ENCODE results near the gene MYD88.
A peak's percentile ranks its signal among the peaks of the same experiment; 100 is the strongest.
"Not testable (repeated sequence)": the region's sequence is repeated elsewhere in the genome, so short reads cannot be mapped to it uniquely, and the experiment has no call there.

The MYD88 gene

DNA sequence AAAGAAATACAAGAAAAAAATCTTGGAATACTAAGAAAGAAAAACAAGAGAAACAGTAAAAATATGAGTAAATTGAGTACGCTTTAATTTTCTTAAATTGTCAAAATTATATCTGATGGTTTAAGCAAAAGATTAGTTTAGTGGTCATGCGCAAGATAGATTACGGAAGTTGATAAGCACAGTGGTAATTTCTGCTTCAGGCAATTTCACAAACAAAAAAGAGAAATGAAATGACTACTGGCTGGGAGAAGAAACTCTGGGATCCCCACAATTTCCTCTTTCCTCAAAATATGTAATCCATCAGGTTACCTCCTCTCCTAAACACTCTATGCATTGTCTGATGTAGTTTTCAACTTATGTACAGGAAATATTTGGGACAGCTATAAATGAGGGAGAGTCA lies 9.0 kb downstream of the MYD88 start:
- DNase-seq = no peak

DNA sequence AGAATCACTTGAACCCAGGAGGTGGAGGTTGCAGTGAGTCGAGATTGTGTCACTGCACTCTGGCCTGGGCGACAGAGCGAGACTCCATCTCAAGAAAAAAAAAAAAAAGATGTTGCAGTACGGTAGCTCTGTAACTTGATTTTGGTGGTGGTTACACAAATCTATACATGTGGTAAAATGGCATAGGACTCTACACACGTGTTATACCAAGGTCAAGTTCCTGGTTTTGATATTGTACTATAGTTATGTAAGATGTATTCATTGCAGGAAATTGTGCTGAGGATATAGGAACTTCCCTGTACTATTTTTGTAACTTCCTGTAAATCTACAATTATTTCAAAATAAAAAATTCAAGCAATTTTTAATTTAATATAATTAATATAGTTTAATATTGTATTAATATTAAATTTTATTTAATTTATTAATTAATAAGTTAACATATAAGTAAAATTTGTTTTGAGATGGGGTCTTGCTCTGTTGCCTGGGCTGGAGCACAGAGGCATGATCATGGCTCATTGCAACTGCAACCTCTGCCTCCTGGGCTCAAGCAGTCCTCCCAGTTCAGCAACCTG lies 9.9 kb downstream of the MYD88 start:
- no peak for DNase-seq

DNA sequence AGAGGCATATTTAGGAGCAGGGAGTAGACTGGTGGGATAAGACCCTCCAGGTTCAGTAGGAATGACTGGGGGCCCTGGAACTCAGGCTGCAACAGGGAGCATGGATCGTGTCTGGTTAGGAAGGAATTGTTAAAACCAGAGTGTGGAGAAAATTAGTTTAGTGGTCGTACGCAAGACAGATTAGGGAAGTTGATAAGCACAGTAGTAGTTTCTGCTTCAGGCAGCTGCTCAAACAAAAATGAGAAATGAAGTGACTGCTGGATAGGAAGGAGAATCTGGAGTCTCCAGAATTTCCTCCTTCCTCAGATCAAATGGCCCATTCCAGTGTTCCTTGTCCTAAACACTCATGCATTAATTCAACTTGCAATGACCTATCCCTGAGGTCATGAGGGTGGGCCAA lies 11.2 kb downstream of the MYD88 start:
- DNase-seq = no peak

DNA sequence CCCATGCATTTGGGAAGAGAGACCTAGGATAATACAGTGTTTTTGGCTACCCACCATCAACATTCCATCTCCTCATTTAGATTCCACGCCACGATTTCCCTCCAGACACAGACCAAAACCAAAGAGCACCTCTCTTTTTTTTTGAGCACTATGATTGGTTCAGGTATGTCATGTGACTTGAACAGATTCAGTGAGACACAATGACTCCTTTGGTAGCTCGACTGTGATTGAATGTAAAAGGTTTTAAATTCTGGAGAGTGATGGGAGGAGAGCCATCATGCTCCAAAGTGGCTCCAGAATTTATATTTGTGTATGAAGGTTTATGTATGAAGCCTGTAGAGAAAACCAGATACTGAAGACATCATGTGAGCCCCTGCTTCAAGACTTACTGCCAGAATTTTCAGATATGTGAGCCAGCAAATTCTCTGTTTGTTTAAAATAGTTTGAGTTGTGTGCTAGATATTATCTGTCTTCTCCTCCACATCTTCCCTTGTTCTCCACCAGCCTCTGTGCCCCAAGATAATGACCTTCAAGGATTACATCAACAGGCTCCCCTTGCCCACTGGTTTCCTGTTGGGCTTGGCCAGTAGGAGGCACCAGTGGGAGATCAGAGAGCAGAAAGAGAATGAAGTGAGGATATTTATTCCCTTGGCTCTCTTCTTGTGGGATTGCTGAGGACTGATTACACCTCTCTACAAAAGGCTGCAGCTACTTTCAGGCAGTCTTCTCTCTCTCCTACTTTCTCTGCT lies 12.5 kb downstream of the MYD88 start:
- DNase-seq = no peak

DNA sequence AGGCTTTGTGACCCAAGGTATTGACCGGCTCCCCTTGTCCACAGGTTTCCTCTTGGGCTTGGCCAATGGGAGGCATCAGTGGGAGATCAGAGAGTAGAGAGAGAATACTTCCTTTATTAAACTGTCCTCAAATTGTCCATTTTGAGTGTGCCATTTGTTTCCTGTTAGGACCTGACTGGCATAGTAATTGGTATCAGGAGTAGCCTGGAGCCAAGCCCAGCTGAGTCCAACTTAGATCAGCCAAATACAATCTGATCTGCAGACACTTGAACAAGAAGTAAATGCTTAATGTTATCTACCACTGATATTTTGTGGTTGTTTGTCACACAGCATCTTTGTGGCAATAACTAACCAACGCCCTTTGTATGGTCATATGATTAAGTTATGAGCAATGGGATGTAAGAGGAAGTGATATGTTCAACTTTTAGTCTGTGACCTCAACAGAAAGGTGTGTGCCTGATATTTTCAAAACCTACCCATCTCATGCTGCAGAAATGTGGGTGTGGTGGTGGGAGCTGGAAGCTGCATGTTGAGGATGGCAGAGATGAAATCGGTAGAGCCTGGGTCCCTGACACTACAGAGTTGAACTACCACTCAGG lies 13.3 kb downstream of the MYD88 start:
- no peak for DNase-seq

DNA sequence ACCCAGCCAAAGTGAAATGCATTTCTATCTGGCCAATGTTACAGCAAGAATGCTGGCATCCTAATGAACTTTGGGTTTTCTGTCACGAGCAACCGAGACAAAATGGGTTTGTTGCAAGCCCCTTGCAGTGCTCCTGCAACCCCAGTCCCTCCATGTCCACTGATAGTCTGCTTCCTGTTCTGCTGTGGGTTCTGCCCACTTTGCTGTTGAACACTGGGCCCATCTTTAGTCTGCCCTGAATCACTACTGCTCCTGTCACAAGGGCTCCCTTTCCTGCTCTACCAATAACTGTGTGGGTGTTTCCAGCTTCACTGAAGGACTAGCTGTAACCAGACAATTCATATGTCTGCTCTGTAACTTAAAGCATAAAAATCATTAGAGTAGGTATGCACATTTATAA lies 14.1 kb downstream of the MYD88 start:
- no peak for DNase-seq

DNA sequence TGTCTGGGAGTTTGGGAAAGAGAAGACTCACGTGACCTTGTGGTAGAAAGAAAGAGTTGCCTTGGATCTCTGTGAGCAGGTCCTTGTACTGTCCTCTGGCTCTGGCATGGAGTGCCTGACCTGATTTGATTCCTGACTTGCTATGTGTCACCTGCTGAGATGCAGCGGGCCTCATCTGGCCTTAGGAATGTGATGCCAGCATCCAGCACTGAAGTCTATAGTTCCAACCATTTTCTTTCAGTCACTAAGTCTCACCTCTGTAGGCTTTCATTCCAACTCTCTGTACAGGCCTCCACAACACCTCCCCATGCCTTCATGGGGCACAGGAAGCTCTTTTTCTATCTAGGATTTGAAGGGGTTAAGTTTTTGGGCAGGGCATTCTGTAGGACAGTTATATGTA lies 14.8 kb downstream of the MYD88 start:
- DNase-seq = no peak

DNA sequence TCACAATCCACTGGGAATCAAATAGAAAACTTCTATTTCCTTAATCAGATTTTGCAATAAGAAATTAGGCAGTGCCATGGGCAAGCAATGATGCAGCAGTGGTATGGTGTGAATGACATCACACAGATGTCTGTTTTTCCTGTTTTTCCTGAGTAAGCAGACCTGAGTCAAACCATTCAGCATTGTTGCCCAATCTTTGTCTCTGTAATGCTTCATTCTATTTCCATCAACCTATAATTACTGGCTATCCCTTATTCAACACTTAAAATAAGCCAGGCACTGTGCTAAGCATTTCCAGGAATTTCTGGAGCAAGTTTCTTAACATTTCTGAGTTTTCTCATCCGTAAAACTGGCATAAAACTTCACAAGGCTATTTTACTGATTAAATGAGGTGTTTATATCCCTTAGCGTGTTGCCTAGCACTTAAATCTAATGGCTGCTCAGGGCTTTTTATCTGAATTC lies 15.6 kb downstream of the MYD88 start:
- no peak for DNase-seq

DNA sequence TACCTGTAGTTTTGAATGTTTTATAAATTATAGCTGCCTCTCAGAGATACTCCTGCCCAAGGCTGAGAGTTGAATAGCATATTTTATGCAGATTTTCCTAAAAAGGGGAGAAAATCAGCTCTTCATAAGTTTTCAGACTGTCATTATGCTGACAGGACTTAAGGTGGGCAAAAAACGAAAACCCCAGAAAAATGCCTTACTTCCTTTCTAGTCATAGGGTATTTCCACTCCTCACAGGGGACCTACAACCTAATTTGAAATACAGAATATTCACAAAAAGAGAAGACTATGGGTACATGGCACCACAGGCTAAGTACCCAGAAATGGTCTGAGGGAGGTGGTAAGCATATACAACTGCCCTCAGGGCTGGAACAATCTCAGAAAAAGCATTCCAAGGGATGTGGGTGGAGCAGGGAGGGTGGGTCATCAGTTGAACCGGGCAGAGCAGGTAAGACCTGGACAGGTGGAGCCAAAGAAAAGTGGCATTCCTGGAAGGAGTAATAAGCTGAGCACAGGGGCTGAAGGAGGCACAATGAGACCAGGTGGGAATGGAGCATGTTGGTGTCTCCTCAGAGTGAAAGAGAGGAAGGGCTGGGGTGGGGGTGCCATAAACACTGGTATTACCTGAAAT lies 16.3 kb downstream of the MYD88 start:
- DNase-seq = no peak

DNA sequence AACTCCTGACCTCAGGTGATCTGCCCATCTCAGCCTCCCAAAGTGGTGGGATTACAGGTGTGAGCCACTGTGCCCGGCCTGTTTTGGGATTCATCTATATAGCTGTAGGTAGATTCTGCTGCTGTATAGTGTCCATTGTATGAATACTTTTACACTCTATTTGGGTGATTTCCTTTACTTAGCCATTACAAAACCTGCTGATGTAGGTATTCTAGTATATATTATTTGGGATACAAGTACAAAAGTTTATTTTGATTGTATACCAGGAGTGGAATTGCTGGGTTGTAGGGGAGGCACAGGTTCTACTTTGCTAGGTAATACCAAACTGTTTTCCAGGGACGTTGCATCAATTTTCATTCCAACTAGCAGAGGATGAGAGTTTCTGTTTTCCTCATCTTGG lies 17.4 kb downstream of the MYD88 start:
- DNase-seq = no peak

DNA sequence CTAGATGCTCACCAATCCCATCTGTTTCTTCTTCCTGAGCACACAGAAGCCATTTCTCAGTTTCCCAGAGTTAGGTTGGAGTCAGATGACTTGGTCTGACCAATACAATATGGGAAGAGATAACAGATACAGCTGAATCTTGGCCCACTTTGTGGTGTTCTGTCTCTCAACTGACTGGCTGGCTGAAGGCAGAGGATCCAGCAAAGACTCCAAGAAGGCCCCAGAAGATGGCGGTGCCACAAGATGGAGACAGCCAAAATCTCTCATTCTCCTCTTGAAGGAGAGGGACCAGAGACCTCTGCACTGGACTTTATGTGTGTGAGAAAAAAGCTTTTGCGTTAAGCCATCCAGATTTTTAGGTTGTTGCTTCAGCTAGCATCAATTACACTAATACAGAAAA lies 18.7 kb downstream of the MYD88 start:
- no peak for DNase-seq

DNA sequence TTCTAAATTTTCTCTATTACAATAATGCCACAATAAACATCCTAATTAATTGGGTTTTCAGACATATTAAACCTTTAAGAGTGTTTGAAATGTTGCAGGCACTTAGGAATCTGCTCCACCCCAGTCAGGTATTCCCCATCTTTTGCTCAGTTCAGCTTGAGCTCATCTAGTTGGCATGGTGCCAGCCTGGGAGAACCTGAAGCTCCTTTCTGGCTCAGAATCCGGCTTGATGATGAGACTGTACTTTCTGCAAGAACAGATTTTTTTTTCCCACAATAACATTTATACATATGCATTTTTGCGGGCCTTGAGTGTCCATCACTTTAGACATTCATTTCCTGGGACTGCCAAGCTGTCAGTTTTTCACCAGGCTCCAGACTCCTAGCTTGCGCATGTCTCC lies 19.1 kb downstream of the MYD88 start:
- peak; percentile 14 for DNase-seq

DNA sequence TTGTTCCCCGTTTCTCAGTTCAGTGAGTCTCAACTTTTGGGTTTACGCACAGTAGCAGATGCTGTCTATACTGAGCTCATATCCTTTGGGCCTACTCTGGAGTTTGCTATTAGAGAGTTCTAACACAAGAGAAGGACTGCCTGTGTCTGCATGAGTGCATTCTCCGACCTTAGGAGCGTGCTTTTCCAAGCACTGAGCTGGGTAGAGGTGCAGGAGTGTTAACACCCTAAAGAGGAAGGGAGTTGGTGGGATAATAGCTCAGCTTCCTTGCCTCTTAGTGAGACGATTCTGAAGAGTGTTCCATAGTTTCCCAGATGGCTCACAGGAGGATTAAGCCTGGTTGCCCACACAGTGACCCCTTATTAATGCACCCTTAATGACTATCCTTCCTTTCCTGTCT lies 20.0 kb downstream of the MYD88 start:
- no peak for DNase-seq

DNA sequence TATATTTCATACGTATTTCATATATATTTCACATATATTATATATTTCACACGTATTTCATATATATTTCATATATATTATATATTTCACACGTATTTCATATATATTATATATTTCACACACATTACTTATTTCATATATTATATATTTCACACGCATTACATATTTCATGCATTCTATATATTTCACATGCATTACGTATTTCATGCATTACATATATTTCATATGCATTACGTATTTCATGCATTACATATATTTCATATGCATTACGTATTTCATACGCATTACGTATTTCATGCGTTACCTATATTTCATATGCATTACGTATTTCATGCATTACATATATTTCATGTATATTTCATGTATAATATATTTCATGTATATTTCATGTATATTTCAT lies 22.2 kb downstream of the MYD88 start:
- not testable (repeated sequence) for DNase-seq

DNA sequence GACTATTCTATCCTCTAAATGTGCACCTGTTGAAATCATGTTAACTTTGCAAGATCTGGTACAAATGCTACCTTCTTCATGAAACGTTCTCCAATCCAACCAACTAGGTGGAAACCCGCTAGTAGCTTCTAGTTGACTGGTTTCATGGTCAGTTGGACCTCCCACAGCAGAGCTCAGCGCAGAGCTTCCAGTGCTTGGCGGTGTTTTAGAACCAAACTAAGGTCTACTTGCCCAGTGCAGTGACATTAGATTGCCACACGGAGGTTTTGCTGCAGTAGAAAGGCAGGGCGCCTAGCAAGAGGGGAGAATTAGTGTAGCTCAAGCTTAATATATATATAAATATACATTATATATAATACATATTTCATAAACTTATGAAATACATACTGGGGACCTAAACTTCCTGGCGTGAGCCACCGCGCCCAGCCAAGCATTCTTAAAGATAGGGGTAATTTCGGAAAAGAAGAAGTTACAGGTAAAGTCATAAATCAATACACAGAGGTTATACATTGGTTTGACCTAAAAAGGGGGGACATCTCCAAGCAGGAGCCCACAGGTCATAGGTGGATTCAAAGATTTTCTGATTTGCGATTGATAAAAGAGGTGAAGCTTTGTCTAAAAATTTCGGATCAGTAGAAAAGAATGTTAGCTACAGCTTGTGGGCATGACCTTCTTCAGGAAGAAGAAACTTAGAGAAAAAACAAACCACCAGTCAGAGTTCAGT lies 24.8 kb downstream of the MYD88 start:
- DNase-seq = no peak

DNA sequence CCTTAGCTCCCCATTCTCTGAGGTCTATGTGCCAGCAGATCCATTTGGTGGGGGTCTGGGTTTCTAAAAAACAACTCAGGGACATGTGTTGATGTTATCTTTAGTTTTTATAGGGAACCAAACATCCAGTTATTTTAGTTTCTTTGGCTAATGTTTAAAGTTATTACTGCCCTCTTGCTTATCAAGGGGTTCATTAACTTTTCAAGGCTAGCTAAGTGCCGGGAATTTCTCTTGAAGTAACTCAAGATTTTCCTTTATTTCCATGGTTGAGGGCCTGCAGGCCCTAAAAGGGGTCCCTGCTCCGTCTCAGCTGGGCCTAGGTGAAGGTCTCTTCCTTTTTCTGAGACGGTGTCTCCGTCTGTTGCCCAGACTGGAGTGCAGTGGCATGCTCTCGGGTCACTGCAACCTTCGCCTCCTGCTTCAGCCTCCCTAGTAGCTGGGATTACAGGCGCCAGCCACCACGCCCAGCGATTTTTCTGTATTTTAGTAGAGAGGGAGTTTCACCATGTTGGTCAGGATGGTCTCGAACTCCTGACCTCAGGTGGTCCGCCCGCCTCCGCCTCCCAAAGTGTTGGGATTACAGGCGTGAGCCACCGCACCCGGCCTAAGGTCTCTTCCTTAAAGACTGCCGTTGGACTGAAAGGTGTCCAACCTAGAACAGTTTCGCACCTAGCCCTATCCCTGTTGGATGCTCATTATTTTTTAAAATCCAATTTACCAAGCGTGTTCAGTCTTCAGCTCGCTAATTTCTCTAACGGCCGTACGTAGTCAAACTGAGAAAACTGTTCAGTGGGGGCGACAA lies 25.6 kb downstream of the MYD88 start:
- DNase-seq = no peak

DNA sequence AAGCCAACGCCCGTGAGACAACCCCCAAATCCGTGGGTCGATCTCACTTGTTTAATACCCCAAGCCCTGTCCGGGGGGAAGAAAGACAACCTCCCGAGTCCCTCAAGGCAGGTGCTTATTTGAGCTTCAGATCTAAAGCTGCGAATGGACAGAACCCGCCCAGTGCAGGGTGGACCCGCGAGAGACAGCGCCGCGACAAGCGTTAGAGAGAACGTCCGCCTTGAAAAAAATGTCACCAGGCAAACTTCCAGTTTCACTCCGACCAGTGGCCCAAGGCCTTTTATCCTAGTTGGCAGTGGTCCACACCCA lies 26.1 kb downstream of the MYD88 start:
- DNase-seq = no peak

DNA sequence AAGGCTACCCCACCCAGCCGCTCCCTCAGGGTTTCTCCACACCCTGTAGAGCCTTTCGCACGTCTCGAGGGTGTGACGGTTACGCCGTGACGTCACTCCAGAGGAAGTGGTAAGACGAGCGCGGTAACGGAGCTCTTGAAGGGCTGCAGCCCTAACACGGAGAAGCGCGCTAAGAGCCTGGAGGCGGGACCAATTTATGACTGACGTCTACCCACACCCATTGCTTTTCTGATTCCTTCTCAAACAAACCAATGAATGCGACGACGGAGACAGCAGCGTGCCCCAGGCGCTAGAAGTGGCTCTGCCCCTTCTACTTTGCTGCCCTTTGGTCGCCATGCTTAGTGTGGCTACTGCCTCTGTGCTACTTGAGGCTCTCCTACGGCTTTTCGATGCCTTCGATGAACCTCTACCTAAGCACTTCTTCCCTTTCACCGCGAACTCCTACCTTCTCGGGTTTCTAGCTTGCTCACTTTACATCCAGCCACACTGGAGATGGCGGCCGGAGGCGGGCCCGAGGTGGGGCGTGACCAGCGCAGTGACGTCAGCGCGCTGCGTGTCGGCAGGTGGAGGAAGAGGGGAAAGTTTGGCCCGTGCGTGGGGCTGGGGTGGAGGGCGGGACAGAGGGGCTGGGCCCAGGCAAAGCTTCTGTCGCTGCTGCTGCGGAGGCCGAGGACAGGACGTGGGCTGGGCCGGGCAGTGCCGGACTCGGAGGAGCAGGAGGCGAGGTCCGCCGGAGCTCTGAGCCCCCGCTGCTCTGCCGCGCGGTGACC lies 26.7 kb downstream of the MYD88 start, which contains the start of gene OXSR1:
OXSR1 (plus strand) TSS at position 586 of the 770 bp plus-strand sequence. CDS start 340 bp downstream, outside the sequence.
- DNase-seq = peak; percentile 91

DNA sequence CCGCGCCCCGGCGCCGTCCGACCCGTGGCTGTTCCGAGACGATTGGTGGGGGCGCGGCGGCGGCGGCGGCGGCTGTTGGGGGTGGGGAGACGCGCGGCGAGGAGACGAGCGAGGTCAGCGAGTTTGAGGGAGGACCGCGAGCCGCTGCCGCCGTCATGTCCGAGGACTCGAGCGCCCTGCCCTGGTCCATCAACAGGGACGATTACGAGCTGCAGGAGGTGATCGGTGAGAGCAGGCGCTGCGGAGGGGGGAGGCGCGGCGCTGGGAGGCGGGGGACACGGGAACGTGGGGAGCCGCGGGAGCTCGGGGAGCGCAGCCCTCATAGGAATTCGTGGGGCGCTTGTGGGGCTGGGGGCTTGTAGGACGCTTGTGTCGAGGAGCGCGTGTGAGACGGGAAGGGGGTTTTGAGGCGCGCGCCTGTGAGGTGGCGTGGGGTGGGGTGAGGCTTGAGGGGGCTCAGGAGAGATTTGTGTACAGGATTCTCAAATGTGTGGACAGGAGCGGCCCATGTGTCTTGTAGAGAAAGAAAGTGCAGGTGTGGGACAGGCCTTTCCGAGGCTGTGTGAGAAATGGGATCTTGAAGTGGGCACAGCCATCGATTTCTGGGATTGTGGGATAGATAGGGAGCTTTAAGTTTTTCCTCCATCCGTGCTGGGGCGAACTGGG lies 27.4 kb downstream of the MYD88 start:
- no peak for DNase-seq

DNA sequence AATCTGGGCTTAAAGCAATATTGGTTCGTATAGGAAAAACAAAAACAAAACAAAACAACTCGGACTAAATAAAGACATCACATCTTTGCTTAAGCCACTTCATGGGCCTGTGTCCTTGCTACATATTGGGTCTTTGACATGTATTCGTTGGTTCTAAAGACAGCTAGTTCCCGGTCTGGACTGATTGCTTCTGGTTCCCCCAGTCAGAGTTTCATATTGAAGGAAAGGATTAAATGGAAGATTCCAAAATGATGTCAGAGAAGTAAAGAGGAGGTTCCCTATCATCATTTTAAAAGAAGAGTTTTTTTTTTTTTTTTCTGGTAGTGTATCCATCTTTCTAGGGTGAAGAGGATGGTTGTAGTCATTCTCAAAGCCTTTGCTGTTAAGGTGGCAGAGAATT lies 29.1 kb downstream of the MYD88 start:
- DNase-seq = no peak

Data from DMS79 treated with DMSO at 0.1 percent for 48 hours (cell line).